ENCODE measurements around the gene ACACB. TPM values are rescaled to one million over a fixed set of nuclear protein-coding genes. Genes with fewer than 3 reads are reported as not detected.

The ACACB gene
- total RNA-seq, 4 donors from 2014 or later = 5.9 to 48.4 (median 27.3) TPM

- Histone ChIP-seq H3K4me3 (no peak overlapping the region), H3K4me1 (peaks cover 0 to 17% (median 0%) of the 10 kb centered on the region in 3 donors), H3K27me3 (no peaks in the 10 kb centered on the region), H3K36me3 (peaks cover 2 to 88% (median 39%) of the 10 kb centered on the region in 3 donors), H3K9me3 (no peaks in the 10 kb centered on the region), H3K27ac (no peak overlapping the region)
- DNase-seq = no peak
- 95 to 96% methylated on average over 10 of the region's 17 CpGs for WGBS, 2 donors
- intact Hi-C loops (cut with DNase I) = no loop called here
- TF ChIP-seq, protein P1, sequence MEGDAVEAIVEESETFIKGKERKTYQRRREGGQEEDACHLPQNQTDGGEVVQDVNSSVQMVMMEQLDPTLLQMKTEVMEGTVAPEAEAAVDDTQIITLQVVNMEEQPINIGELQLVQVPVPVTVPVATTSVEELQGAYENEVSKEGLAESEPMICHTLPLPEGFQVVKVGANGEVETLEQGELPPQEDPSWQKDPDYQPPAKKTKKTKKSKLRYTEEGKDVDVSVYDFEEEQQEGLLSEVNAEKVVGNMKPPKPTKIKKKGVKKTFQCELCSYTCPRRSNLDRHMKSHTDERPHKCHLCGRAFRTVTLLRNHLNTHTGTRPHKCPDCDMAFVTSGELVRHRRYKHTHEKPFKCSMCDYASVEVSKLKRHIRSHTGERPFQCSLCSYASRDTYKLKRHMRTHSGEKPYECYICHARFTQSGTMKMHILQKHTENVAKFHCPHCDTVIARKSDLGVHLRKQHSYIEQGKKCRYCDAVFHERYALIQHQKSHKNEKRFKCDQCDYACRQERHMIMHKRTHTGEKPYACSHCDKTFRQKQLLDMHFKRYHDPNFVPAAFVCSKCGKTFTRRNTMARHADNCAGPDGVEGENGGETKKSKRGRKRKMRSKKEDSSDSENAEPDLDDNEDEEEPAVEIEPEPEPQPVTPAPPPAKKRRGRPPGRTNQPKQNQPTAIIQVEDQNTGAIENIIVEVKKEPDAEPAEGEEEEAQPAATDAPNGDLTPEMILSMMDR (IDR thresholded peaks at IDR 0.05) = no peak
- no peak for TF ChIP-seq POLR2A (IDR thresholded peaks at IDR 0.05)
These were observed 85.1 kb downstream of the ACACB start for GRCh38 chr12:109201496-109201885.

DNA sequence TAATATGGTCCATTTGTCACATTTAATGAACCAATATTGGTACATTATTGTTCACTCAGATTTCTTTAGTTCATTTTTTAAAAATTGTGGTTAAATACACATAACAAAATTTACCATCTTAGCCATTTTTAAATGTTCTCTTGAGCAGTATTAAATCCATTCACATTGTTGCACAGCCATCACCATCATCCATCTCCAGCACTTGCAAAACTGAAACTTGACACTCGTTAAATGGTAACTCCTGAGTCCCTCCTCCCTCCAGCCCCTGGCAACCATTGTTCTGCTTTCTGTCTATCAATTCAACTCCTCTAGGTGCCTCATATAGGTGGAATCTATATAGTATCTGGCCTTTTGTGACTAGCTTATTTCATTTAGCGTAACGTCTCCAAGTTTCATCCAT, 86.4 kb downstream of the ACACB start:
- WGBS, 2 donors = 83 to 92% methylated on average over 3 of the region's 3 CpGs
- no peak overlapping the region for H3K27ac ChIP-seq
- H3K9me3 ChIP-seq = no peaks in the 10 kb centered on the region
- peaks cover 6 to 88% (median 30%) of the 10 kb centered on the region in 3 donors for H3K36me3 ChIP-seq
- DNase-seq = no peak
- peaks cover 0 to 17% (median 0%) of the 10 kb centered on the region in 3 donors for H3K4me1 ChIP-seq
- no peak overlapping the region for H3K4me3 ChIP-seq
- intact Hi-C loops (cut with DNase I) = no loop called here
- H3K27me3 ChIP-seq = no peaks in the 10 kb centered on the region
- TF ChIP-seq, protein P1 (IDR thresholded peaks at IDR 0.05) = no peak
- TF ChIP-seq POLR2A (IDR thresholded peaks at IDR 0.05) = no peak

GRCh38 chr12:109203480-109203879, 87.1 kb downstream of the ACACB start:
- no peak overlapping the region for H3K27ac ChIP-seq
- no peaks in the 10 kb centered on the region for H3K27me3 ChIP-seq
- H3K9me3 ChIP-seq = no peaks in the 10 kb centered on the region
- no peak overlapping the region for H3K4me3 ChIP-seq
- intact Hi-C loops (cut with DNase I) = no loop called here
- DNase-seq = no peak
- peaks cover 6 to 88% (median 37%) of the 10 kb centered on the region in 3 donors for H3K36me3 ChIP-seq
- WGBS, 2 donors = 85 to 96% methylated on average over 7 to 8 of the region's 8 CpGs
- peaks cover 0 to 17% (median 0%) of the 10 kb centered on the region in 3 donors for H3K4me1 ChIP-seq
- TF ChIP-seq, protein P1 (IDR thresholded peaks at IDR 0.05) = no peak
- no peak for TF ChIP-seq POLR2A (IDR thresholded peaks at IDR 0.05)

DNA sequence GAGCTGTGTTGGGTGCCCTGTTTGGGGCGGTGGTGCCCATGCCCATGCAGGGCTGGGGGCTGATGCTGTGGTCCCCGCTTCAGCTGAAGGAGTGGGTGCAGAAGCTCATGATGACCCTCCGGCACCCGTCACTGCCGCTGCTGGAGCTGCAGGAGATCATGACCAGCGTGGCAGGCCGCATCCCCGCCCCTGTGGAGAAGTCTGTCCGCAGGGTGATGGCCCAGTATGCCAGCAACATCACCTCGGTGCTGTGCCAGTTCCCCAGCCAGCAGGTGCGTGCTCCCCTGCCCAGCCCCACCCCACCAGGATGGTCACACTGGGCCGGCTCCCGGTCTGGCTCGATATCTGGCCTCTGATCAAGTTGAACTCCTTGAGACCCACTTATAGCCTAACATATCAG, 92.7 kb downstream of the ACACB start:
- Histone ChIP-seq H3K36me3 (peaks cover 11 to 87% (median 15%) of the 10 kb centered on the region in 3 donors), H3K9me3 (no peaks in the 10 kb centered on the region), H3K27ac (no peak overlapping the region), H3K27me3 (no peaks in the 10 kb centered on the region), H3K4me1 (no peaks in the 10 kb centered on the region), H3K4me3 (no peak overlapping the region)
- intact Hi-C loops (cut with DNase I) = no loop called here
- TF ChIP-seq, protein P1 (IDR thresholded peaks at IDR 0.05) = no peak
- TF ChIP-seq POLR2A (IDR thresholded peaks at IDR 0.05) = no peak
- DNase-seq = no peak
- 80 to 100% methylated on average over 1 to 2 of the region's 14 CpGs for WGBS, 2 donors

DNA sequence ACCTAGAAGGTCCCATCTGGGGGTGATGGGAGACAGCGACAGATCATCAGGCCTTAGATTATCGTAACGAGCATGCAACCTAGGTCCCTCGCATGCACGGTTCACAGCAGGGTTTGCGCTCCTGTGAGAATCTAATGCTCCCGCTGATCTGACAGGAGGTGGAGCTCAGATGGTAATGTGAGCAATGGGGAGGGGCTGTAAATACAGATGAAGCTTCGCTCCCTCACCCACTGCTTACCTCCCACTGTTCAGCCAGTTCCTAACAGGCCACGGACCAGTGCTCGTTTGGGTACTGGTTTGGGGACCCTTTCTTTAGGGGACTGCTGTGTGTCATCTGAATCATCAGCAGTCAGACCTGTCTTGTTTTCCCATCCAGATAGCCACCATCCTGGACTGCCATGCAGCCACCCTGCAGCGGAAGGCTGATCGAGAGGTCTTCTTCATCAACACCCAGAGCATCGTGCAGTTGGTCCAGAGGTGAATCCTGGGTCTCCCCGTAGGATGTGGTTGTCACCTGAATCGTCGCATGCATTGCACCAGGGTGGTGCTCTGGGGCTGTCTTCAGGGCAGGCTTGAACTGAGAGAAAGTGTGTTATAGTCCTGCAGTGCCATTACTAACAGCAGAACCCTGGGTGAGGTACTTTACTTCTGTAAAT, 96.2 kb downstream of the ACACB start:
- no peaks in the 10 kb centered on the region for H3K27me3 ChIP-seq
- no peaks in the 10 kb centered on the region for H3K4me1 ChIP-seq
- H3K9me3 ChIP-seq = no peaks in the 10 kb centered on the region
- DNase-seq = no peak
- intact Hi-C loops (cut with DNase I) = no loop called here
- peaks cover 5 to 88% (median 19%) of the 10 kb centered on the region in 3 donors for H3K36me3 ChIP-seq
- WGBS, 2 donors = 89 to 90% methylated on average over 14 to 15 of the region's 16 CpGs
- TF ChIP-seq, protein P1 (IDR thresholded peaks at IDR 0.05) = no peak
- TF ChIP-seq POLR2A (IDR thresholded peaks at IDR 0.05) = no peak
- H3K4me3 ChIP-seq = no peak overlapping the region
- no peak overlapping the region for H3K27ac ChIP-seq

All from esophagus squamous epithelium (tissue), 5 donors.